ENCODE results near the gene TCF7.

- no peak for TF ChIP-seq GABPA (IDR thresholded peaks at IDR 0.05 in 1 of 2, conservative IDR thresholded peaks at IDR 0.05 in 1 of 2)
- no peak for TF ChIP-seq TAF1 (conservative IDR thresholded peaks at IDR 0.05)
- no peak for TF ChIP-seq CTCF (IDR thresholded peaks at IDR 0.05; ENCODE audit: low read depth, low read length, missing input control)
- TF ChIP-seq EGR1 (IDR thresholded peaks at IDR 0.05; ENCODE audit: low read depth in 2 of 2), result no peak
- no peak for TF ChIP-seq NR2F2 (IDR thresholded peaks at IDR 0.05)
- TF ChIP-seq ZBTB33 (IDR thresholded peaks at IDR 0.05), result no peak
- TF ChIP-seq SP1 (IDR thresholded peaks at IDR 0.05), result no peak
- no peak for TF ChIP-seq RAD21 (IDR thresholded peaks at IDR 0.05)
- no peak for TF ChIP-seq ATF3 (IDR thresholded peaks at IDR 0.05)
- TF ChIP-seq FOXA2 (IDR thresholded peaks at IDR 0.05), result no peak
- no peak for TF ChIP-seq RXRA (IDR thresholded peaks at IDR 0.05)
- no peak for TF ChIP-seq REST (IDR thresholded peaks at IDR 0.05)
- TF ChIP-seq JUND (IDR thresholded peaks at IDR 0.05), result no peak
Observed at GRCh38 chr5:134116789-134117761, 2.6 kb downstream of the TCF7 start.

Measured in liver (tissue), 3 donors.